Urothelium cell line (cell line): ENCODE results near the gene RPS15.
A peak's percentile ranks its signal among the peaks of the same experiment; 100 is the strongest.

Experiments used
- DNase-seq: peaks from one replicate; pipeline ENCODE4 v3.0.0; 2011; ENCODE audit warnings: low spot score, mixed read lengths
- FAIRE-seq: peaks from 2 replicates; lab custom pipeline; 2011; peaks lifted over from hg19 to GRCh38; lab: Jason Lieb, UNC

The RPS15 gene

DNA sequence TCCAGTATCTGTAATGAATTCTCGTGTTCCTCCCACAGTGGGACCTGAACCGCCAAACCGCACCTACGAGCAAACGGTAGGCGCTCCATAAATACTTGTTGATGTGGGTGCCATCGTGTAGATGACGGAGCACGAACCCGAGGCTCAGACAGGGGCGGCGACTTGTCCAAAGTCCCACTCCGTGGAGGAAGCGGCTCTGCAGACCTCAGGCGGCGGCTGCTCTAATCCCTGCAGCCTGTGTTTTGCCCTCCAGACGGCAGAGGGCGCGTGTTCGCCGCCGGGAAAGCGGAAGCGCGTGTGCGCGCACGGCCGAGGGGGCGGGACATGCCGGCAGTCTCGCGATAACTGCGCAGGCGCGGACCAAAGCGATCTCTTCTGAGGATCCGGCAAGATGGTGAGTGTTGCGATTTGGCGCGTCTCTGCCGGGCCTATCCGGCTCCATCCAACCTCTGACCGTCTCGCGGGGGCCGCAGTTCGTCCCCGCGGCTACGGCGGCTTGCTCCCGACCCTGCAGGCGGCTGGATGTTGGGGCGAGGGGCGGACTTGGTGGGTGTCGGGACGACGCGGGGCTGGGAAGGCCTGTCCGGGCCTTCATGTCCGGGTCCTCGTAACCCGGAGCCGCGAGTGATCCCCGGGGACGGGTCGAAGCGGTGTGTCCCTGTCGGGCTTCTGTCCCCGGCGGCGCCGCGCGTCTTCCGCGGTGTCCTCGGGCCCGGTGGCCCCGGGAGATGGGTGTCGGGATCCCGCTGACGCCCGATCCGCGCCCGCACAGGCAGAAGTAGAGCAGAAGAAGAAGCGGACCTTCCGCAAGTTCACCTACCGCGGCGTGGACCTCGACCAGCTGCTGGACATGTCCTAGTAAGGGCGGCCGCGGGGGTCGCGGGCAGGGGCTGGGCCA, at the start of gene RPS15:
Gene RPS15 (plus strand): TSS at position 362 of the 898 bp plus-strand sequence. CDS start 30 bp downstream, at position 392.
- peak; percentile 88 for DNase-seq
- FAIRE-seq = peak; percentile 74

- DNase-seq (no peak), FAIRE-seq (no peak)
Observed at GRCh38 chr19:1388637-1389026, 49.6 kb upstream of the RPS15 start.

- FAIRE-seq = peak; percentile 91
Observed at GRCh38 chr19:1389033-1389940, 48.9 kb upstream of the RPS15 start.

GRCh38 chr19:1390890-1391423, 47.2 kb upstream of the RPS15 start:
- no peak for DNase-seq
- no peak for FAIRE-seq

More at GRCh38 chr19:1389033-1389940, 48.9 kb upstream of the RPS15 start:
- no peak for DNase-seq

GRCh38 chr19:1392407-1392806, 45.8 kb upstream of the RPS15 start:
- DNase-seq = no peak
- no peak for FAIRE-seq

DNA sequence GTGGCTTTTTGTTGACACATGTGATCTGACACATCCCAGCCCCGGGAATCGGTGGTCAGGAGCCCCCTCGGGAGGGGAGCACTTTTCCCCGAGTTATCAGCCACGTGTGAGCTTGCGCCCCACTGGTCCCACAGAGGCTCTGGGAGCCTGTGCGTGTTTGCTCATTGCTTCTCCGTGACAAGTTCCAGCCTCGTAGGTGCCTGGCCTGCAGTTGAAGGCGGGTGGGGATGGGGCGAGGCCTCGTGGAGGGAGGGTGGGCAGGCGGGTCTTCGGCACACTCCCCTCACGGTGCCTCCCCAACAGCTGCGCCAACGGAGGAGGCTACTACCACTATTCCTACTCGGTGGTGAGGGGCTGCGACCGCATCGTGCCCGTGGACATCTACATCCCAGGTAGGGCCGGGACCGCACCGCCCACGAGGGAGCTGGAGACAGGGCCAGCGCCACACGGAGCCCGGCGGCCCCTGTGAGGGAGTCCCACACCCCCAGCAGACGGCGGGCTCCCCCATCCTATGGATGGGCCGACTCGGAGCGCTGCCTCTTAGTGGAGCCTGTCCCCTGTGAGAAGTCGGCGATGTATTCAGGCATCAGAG, 45.2 kb upstream of the RPS15 start:
- FAIRE-seq = no peak
- DNase-seq = no peak

- FAIRE-seq = no peak
- no peak for DNase-seq
Observed at GRCh38 chr19:1393841-1394240, 44.4 kb upstream of the RPS15 start.

DNA sequence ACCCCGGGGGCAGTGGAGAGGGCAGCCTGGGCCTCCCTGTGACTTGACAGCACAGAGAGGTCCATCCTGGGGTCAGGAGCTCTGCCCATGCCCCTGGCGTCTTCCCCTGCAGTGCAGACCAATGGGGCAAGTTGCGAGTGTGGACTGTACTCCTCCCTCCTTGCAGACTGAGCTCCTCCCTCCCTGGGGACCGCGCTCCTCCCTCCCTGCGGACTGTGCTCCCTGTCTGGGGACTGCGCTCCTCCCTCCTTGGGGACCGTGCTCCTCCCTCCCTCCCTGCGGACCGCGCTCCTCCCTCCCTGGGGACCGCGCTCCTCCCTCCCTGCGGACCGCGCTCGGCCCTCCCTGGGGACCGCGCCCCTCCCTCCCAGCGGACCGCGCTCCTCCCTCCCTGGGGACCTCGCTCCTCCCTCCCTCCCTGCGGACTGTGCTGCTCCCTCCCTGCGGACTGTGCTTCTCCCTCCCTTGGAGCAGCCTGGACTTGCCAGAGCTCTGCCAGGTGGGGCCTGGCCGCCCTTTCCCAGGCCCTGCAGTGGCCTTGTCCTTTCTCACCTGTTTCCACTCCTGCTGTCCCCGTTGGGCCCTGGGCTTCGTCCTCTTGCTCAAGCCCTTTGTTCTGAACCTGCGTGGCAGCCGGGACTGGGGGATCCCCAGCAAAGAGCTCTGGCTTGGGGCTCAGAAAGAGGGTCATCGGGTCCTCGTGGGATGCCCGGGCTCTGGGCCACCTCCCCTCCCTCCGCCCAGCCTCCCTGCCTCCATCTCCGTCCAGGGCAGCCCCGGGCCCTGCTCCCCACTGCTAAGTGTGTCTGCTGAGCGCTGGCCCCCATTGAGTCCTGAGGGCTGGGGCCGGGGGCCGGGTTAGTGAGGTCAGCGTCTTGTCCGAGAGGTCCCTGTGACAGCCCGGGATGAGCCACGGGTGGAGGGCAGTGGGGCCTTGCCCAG, 43.7 kb upstream of the RPS15 start:
- FAIRE-seq = no peak
- no peak for DNase-seq

DNA sequence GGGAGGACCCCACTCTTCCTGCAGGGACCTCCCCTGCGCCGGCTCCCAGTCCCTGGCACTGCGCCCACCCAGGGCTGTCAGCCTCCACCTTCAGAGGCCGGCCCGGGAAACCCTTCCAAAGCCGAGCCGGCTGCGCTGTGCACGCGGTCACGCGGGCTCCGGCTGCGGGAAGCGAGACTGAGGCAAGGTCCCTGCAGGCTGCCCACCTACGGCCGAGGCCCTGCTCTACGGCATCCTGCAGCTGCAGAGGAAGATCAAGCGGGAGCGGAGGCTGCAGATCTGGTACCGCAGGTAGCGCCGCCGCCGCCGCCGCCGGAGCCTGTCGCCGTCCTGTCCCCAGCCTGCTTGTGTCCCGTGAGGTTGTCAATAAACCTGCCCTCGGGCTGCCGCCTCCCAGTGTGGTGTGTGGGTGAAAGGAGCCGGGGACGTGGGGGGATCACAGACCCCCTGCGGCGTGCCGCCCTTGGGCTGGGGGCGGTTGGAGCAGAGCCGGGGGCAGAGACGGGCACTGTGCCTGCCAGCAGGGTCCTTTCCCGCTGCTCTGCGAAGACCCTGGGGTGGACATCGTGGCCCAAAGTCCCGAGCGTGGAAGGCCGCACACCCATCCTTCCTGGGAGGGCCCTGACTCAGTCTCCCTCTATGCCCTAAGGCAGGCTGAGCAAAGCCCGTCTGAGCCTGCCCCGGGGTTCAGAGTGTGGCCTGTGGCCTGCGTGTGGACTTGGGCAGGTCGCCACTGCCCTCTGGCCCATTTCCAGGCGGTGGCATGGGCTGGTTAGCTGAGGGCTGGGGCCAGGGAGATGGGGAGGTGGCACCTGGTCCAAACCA, 42.8 kb upstream of the RPS15 start:
- FAIRE-seq (no peak), DNase-seq (no peak)

DNA sequence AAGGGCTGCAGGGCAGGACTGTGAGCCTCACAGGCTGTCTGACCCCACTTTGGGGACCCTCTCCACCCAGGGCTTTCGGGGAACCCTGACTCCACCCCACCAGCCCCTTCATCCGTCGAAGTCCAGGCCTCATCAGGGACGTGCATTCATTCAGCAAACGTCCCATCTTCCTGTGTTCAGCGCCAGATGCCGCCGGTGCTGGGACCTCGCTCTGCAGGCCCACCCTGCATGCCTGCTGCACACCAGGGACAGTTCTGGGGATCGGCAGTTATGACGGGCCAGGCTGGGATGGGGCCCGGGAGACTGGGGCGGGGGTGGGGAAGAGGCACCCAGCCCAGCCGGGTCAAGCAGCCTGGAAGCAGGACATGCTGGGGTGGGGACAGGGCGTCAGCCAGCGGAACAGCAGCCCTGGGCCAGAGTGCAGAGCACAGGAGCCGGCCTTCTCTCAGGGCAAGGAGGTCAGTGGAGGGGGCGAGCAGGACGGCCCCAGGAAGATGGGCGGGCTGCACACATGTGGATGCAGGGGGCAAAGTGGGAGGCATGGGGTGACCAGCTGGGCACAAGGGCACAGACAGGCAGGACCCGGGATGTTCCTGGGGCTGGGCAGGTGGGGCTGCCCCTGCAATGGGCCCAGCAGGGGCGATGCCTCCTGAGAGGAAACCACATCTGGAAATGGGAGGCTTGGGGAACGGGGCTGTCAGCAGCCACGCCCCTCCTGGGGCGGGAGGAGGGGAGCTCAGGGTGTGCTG, 42.0 kb upstream of the RPS15 start:
- FAIRE-seq (no peak), DNase-seq (no peak)

DNA sequence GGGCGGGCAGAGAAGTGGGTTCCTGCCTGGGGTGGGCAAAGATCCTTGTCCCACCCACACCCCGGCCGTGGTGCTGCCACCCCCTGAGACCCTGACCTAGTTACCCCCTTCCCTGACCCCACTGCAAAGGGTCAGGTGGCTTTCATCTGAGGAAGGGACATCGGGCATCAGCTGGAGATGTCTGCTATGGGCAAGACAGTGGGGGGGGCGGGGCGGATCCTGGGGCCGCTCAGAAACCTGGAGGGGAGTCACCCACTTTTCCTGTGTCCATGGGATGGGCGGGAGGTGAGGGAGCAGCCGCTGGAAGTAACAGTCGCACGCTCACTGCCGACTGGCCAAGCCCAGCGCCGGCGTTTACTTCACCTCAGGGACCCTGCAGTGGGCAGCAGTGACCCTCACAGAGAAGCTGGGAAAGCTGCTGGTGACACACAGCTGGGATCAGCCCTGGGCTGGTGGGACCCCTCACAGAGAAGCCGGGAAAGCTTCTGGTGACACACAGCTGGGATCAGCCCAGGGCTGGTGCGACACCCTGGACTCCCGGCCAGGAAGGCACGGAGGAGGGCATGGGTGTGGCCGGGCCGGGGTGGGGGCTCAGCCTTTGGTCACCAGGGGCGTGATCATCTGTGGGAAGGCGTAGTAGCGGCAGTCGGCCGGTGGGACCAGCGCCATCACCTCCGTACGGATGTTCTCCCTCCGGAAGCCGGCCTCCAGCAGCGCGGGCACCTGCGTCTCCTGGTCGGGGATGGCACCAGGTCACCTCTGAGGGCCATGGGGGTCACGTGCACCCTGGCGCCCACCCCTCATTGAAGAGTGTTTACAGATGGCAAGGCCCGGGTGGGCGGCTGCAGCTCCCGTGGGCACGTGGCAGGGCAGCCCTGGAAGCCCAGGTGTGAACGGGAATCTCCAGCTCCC, 41.2 kb upstream of the RPS15 start:
- FAIRE-seq = no peak
- DNase-seq = no peak

- FAIRE-seq = no peak
- DNase-seq = no peak
Observed at GRCh38 chr19:1397838-1398237, 40.4 kb upstream of the RPS15 start.

DNA sequence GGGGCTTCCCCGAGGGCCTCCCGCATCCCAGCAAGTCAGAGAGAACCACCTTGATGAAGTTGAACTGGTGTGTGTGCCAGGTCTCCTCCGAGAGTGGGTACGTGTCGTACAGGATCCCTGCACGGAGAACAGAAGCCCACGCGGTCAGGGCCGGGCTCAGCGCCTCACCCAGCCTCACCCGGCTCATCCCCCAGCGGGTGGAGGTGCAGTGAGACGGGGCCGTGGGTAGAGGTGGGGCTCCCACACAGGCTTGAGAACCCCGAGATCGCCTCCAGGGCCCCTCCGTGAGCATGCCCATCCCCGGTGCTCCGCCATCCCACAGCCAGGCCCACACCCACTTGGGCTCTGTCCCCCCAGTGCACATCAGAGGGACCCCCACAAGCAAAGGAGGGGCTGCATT, 39.1 kb upstream of the RPS15 start:
- FAIRE-seq (no peak), DNase-seq (no peak)

DNA sequence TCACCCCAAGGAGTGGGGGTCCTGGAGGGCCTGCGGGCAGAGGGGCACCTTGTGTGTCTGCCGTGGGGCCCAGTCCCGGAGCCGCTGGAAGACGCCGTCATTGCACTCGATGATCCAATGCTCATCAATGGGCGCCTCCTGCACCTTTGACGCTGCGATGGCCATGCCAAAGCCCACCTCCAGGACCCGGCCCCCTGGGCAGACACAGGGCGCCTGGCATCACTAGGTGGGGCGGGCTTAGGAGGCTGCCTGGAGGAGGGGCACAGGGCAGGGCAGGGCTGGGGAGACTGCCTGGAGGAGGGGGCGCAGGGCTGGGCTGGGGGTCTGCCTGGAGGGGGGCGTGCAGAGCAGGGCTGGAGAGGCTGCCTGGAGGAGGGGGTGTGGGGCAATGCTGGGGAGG, 38.5 kb upstream of the RPS15 start:
- FAIRE-seq = no peak
- DNase-seq = no peak

DNA sequence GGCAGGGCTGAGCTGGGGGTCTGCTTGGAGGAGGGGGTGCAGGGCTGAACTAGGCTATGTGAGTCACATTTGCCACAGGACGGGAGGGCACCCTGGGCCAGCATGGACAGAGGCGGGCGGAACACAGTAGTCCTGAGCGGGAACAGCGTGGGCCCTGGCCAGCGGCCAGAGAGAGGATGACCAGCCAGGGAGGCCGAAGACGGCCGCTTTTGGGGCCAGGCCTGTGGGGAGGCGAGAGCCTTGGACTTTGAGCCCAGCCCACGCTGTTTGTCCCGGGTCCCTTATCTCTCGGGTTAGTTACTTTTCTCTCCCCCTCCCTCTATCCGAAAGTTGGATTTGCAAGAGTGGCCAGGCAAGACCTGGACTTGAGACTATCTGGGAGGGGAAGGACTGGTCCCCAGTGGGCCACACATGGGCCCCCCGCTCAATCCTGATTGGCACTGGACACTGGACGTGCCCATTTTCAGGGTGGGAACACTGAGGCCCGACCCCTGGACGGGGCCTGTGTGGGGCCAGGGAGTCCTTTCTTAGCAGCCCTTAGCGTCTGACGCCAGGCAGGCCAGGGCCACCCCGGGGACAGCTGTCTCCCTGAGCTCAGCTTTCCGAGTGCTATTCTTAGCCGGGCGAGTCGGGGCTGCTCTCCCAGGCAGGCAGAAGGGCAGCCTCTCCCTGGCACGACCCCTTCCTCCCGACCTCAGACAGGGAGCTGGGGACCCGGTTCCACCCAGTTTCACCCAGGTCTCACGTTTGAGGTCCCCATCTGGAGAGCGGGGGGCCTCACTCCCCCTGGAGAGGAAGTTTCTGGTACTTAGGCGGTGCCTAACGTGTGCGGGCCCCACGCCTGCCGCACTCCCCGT, 37.7 kb upstream of the RPS15 start:
- DNase-seq = peak; percentile 34
- no peak for FAIRE-seq

- DNase-seq (peak; percentile 81), FAIRE-seq (no peak)
Observed at GRCh38 chr19:1401138-1401888, 36.9 kb upstream of the RPS15 start, which contains the start of gene GAMT. GAMT (minus strand) TSS chr19:1401542; CDS start chr19:1401476, 66 bp downstream.
